ENCODE results near the gene GAS2L3. TPM values are rescaled to one million over a fixed set of nuclear protein-coding genes. Genes with fewer than 3 reads are reported as not detected.

GAS2L3 gene
- total RNA-seq, 1 experiment from 2014 or later = 27.2 TPM

DNA sequence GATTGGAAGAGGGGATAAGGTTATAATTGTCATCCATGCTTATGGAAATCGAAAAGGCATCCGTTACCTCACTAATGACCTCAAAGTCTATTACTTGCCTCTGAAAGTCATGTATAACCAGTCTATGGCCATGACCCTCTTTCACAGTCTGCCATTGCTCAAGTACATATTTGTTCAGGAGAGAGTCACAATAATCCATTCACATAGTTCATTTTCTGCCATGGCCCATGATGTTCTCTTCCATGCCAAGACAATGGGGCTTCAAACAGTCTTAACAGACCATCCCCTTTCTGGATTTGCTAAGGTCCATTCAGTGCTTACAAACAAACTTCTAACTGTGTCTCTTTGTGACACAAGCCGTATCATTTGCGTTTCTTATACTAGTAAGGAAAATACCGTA, 5.4 kb downstream of the GAS2L3 start:
- no peak for DNase-seq
- intact Hi-C loops (cut with micrococcal nuclease; ENCODE audit: unreplicated experiment) = no loop called here
- no peaks in the 10 kb centered on the region for H3K27me3 Mint-ChIP-seq (ENCODE audit: insufficient read depth, unreplicated experiment)

GRCh38 chr12:100579844-100580243, 6.4 kb downstream of the GAS2L3 start:
- Mint-ChIP-seq H3K9me3 (ENCODE audit: unreplicated experiment) (peaks cover 23% of the 10 kb centered on the region), H3K4me1 (ENCODE audit: low read depth, unreplicated experiment) (no peaks in the 10 kb centered on the region), H3K27me3 (ENCODE audit: insufficient read depth, unreplicated experiment) (no peaks in the 10 kb centered on the region), H3K4me3 (ENCODE audit: unreplicated experiment) (no peak overlapping the region), H3K27ac (ENCODE audit: unreplicated experiment) (no peak overlapping the region), H3K36me3 (ENCODE audit: insufficient read depth, unreplicated experiment) (peaks cover 5% of the 10 kb centered on the region)
- H3K36me3 ChIP-seq (ENCODE audit: control insufficient read depth, insufficient read depth, low read length) = no peaks in the 10 kb centered on the region
- H3K4me1 ChIP-seq = no peaks in the 10 kb centered on the region
- TF ChIP-seq, protein P1, sequence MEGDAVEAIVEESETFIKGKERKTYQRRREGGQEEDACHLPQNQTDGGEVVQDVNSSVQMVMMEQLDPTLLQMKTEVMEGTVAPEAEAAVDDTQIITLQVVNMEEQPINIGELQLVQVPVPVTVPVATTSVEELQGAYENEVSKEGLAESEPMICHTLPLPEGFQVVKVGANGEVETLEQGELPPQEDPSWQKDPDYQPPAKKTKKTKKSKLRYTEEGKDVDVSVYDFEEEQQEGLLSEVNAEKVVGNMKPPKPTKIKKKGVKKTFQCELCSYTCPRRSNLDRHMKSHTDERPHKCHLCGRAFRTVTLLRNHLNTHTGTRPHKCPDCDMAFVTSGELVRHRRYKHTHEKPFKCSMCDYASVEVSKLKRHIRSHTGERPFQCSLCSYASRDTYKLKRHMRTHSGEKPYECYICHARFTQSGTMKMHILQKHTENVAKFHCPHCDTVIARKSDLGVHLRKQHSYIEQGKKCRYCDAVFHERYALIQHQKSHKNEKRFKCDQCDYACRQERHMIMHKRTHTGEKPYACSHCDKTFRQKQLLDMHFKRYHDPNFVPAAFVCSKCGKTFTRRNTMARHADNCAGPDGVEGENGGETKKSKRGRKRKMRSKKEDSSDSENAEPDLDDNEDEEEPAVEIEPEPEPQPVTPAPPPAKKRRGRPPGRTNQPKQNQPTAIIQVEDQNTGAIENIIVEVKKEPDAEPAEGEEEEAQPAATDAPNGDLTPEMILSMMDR (IDR thresholded peaks at IDR 0.05; ENCODE audit: insufficient read depth in 1 of 2, low read depth in 1 of 2, low read length in 1 of 2, severe bottlenecking in 1 of 2, unreplicated experiment in 1 of 2) = no peak
- no peaks in the 10 kb centered on the region for H3K9me3 ChIP-seq
- ChIA-PET CTCF (no interaction called here), POLR2A (no interaction called here)
- no peaks in the 10 kb centered on the region for H3K27me3 ChIP-seq (replicated peaks; ENCODE audit: control insufficient read depth, insufficient read depth, low read length)
- intact Hi-C loops (cut with micrococcal nuclease; ENCODE audit: unreplicated experiment) = no loop called here
- no peak overlapping the region for H3K4me3 ChIP-seq (ENCODE audit: low read depth, low read length)
- no peak for DNase-seq
- BruUV-seq (replicated peaks) = no TSS peak

More for the DNA sequence above, 5.4 kb downstream of the GAS2L3 start:
- Mint-ChIP-seq H3K4me1 (ENCODE audit: low read depth, unreplicated experiment) (peaks cover 5% of the 10 kb centered on the region), H3K27ac (ENCODE audit: unreplicated experiment) (no peak overlapping the region), H3K4me3 (ENCODE audit: unreplicated experiment) (no peak overlapping the region), H3K36me3 (ENCODE audit: insufficient read depth, unreplicated experiment) (peaks cover 11% of the 10 kb centered on the region), H3K9me3 (ENCODE audit: unreplicated experiment) (peaks cover 17% of the 10 kb centered on the region)
- Histone ChIP-seq H3K36me3 (ENCODE audit: control insufficient read depth, insufficient read depth, low read length) (no peaks in the 10 kb centered on the region), H3K4me3 (ENCODE audit: low read depth, low read length) (no peak overlapping the region), H3K9me3 (no peaks in the 10 kb centered on the region), H3K27me3 (replicated peaks; ENCODE audit: control insufficient read depth, insufficient read depth, low read length) (no peaks in the 10 kb centered on the region), H3K4me1 (no peaks in the 10 kb centered on the region)
- ChIA-PET POLR2A (no interaction called here), CTCF (no interaction called here)
- TF ChIP-seq, protein P1 (IDR thresholded peaks at IDR 0.05; ENCODE audit: insufficient read depth in 1 of 2, low read depth in 1 of 2, low read length in 1 of 2, severe bottlenecking in 1 of 2, unreplicated experiment in 1 of 2) = no peak
- BruUV-seq (replicated peaks) = no TSS peak

GRCh38 chr12:100584256-100584655, 10.8 kb downstream of the GAS2L3 start:
- no peak for DNase-seq
- Mint-ChIP-seq H3K9me3 (ENCODE audit: unreplicated experiment) (peaks cover 61% of the 10 kb centered on the region), H3K4me3 (ENCODE audit: unreplicated experiment) (no peak overlapping the region), H3K36me3 (ENCODE audit: insufficient read depth, unreplicated experiment) (peaks cover 12% of the 10 kb centered on the region), H3K4me1 (ENCODE audit: low read depth, unreplicated experiment) (no peaks in the 10 kb centered on the region), H3K27me3 (ENCODE audit: insufficient read depth, unreplicated experiment) (no peaks in the 10 kb centered on the region), H3K27ac (ENCODE audit: unreplicated experiment) (no peak overlapping the region)
- Histone ChIP-seq H3K4me1 (no peaks in the 10 kb centered on the region), H3K4me3 (ENCODE audit: low read depth, low read length) (no peak overlapping the region), H3K9me3 (peaks cover 10% of the 10 kb centered on the region), H3K36me3 (ENCODE audit: control insufficient read depth, insufficient read depth, low read length) (no peaks in the 10 kb centered on the region), H3K27me3 (replicated peaks; ENCODE audit: control insufficient read depth, insufficient read depth, low read length) (no peaks in the 10 kb centered on the region)
- TF ChIP-seq, protein P1 (IDR thresholded peaks at IDR 0.05; ENCODE audit: insufficient read depth in 1 of 2, low read depth in 1 of 2, low read length in 1 of 2, severe bottlenecking in 1 of 2, unreplicated experiment in 1 of 2) = no peak
- CTCF ChIA-PET = no interaction called here
- no TSS peak for BruUV-seq (replicated peaks)
- POLR2A ChIA-PET = no interaction called here
- intact Hi-C loops (cut with micrococcal nuclease; ENCODE audit: unreplicated experiment) = no loop called here
